HFFc6 (cell line): ENCODE results near the gene KDM1B. TPM values are rescaled to one million over a fixed set of nuclear protein-coding genes. Genes with fewer than 3 reads are reported as not detected.
A peak's percentile ranks its signal among the peaks of the same experiment; 100 is the strongest.
"Not testable (repeated sequence)": the region's sequence is repeated elsewhere in the genome, so short reads cannot be mapped to it uniquely, and the experiment has no call there.

Experiments used
- DNase-seq: peaks from one replicate; pipeline ENCODE4 v3.0.0-alpha.2; 2018
- H3K27ac Mint-ChIP-seq: 2 replicates; pipeline ENCODE4 v1.8.0; 2020; ENCODE audit warnings: mild to moderate bottlenecking, mixed read lengths
- H3K27me3 Mint-ChIP-seq: 2 replicates; pipeline ENCODE4 v1.8.0; 2021; ENCODE audit warnings: mild to moderate bottlenecking, moderate library complexity, mixed read lengths; ENCODE audit not compliant: insufficient read depth
- H3K36me3 Mint-ChIP-seq: 2 replicates; pipeline ENCODE4 v1.8.0; 2021; ENCODE audit warnings: low read depth, mixed read lengths
- H3K4me1 Mint-ChIP-seq: 2 replicates; pipeline ENCODE4 v1.8.0; 2020; ENCODE audit warnings: low read depth, mixed read lengths
- H3K4me3 Mint-ChIP-seq: 2 replicates; pipeline ENCODE4 v1.8.0; 2020; ENCODE audit warnings: mild to moderate bottlenecking, moderate library complexity, mixed read lengths
- H3K9me3 Mint-ChIP-seq: 2 replicates; pipeline ENCODE4 v1.8.0; 2020; ENCODE audit warnings: mild to moderate bottlenecking, mixed read lengths
- CTCF ChIP-seq: fragments of 200-600 bp; sonication (generic); IDR thresholded peaks from 2 replicates; pipeline ENCODE4 v1.5.0; 2021; ENCODE audit warnings: antibody characterized with exemption, mild to moderate bottlenecking
- total RNA-seq, 6 experiments: library from RNA; stranded (reverse); fragmentation: NEBNext Ultra II Directional; extraction: Animal tissue kit (Norgen Biotek cat#: 25700); gene quantifications; 2 replicates in 1 of 6; 3 replicates in 5 of 6; pipeline ENCODE4 v1.2.3, GENCODE V29; 2021

The KDM1B gene
- total RNA-seq, 6 experiments from 2014 or later, result 17.4 to 20.9 (median 19.1) TPM

GRCh38 chr6:18141805-18142590, 13.2 kb upstream of the KDM1B start:
- peaks cover 14% of the 10 kb centered on the region for H3K4me1 Mint-ChIP-seq
- no peak for TF ChIP-seq CTCF
- no peak overlapping the region for H3K4me3 Mint-ChIP-seq
- peaks cover 32% of the 10 kb centered on the region for H3K36me3 Mint-ChIP-seq
- H3K27ac Mint-ChIP-seq, result no peak overlapping the region
- no peak for DNase-seq
- H3K9me3 Mint-ChIP-seq, result no peaks in the 10 kb centered on the region
- no peaks in the 10 kb centered on the region; the same call in 1 of the 2 replicates for H3K27me3 Mint-ChIP-seq

- Mint-ChIP-seq H3K4me1 (peaks cover 19% of the 10 kb centered on the region), H3K4me3 (no peak overlapping the region), H3K27me3 (no peaks in the 10 kb centered on the region; the same call in 1 of the 2 replicates), H3K27ac (no peak overlapping the region), H3K9me3 (no peaks in the 10 kb centered on the region), H3K36me3 (peaks cover 38% of the 10 kb centered on the region)
- no peak for DNase-seq
- no peak for TF ChIP-seq CTCF
Measured at GRCh38 chr6:18142591-18142861, 12.7 kb upstream of the KDM1B start.

GRCh38 chr6:18147160-18147559, 8.1 kb upstream of the KDM1B start:
- no peak for TF ChIP-seq CTCF
- Mint-ChIP-seq H3K4me3 (peak overlapping the region; percentile 73), H3K27me3 (no peaks in the 10 kb centered on the region; the same call in 1 of the 2 replicates), H3K27ac (peak overlapping the region; percentile 97), H3K9me3 (no peaks in the 10 kb centered on the region), H3K36me3 (peaks cover 29% of the 10 kb centered on the region), H3K4me1 (peaks cover 36% of the 10 kb centered on the region)
- peak; percentile 65 for DNase-seq

- no peaks in the 10 kb centered on the region; the same call in 1 of the 2 replicates for H3K27me3 Mint-ChIP-seq
- no peaks in the 10 kb centered on the region for H3K9me3 Mint-ChIP-seq
- no peak for TF ChIP-seq CTCF
- H3K27ac Mint-ChIP-seq, result peak overlapping the region; percentile 97
- H3K4me3 Mint-ChIP-seq, result peak overlapping the region; percentile 73
- peaks cover 28% of the 10 kb centered on the region for H3K36me3 Mint-ChIP-seq
- DNase-seq, result no peak
- peaks cover 36% of the 10 kb centered on the region for H3K4me1 Mint-ChIP-seq
Measured at GRCh38 chr6:18147616-18148015, 7.6 kb upstream of the KDM1B start.

GRCh38 chr6:18148304-18149025, 6.8 kb upstream of the KDM1B start:
- Mint-ChIP-seq H3K4me3 (peak overlapping the region; percentile 23), H3K27ac (peak overlapping the region; percentile 97), H3K36me3 (peaks cover 25% of the 10 kb centered on the region), H3K4me1 (peaks cover 39% of the 10 kb centered on the region), H3K27me3 (no peaks in the 10 kb centered on the region; the same call in 1 of the 2 replicates), H3K9me3 (no peaks in the 10 kb centered on the region)
- peak; percentile 93 for DNase-seq
- no peak for TF ChIP-seq CTCF

GRCh38 chr6:18151391-18151790, 3.8 kb upstream of the KDM1B start:
- H3K27ac Mint-ChIP-seq, H3K4me3 Mint-ChIP-seq, H3K9me3 Mint-ChIP-seq, H3K27me3 Mint-ChIP-seq, DNase-seq: not testable (repeated sequence)
- H3K4me1 Mint-ChIP-seq, result peaks cover 55% of the 10 kb centered on the region
- peaks cover 25% of the 10 kb centered on the region for H3K36me3 Mint-ChIP-seq
